ENCODE results near the gene NRG2. TPM values are rescaled to one million over a fixed set of nuclear protein-coding genes. Genes with fewer than 3 reads are reported as not detected.

The NRG2 gene
- total RNA-seq, 2 experiments from 2014 or later: 0.42 TPM; not detected in 1

- no peak for DNase-seq
- CTCF ChIA-PET: interaction anchor here (4.8 kb wide), 1 partner anchor 12 kb away, joined by 42 read pairs; no protein-coding TSS in a partner anchor
- Mint-ChIP-seq H3K27me3 (peaks cover 15% of the 10 kb centered on the region), H3K27ac (no peak overlapping the region), H3K4me3 (no peak overlapping the region), H3K36me3 (no peaks in the 10 kb centered on the region), H3K9me3 (ENCODE audit: low read depth) (no peaks in the 10 kb centered on the region), H3K4me1 (no peaks in the 10 kb centered on the region)
- no peak for ATAC-seq
Observed at GRCh38 chr5:139955616-139956273, 87.4 kb downstream of the NRG2 start.

- Mint-ChIP-seq H3K27me3 (peaks cover 17% of the 10 kb centered on the region), H3K4me3 (no peak overlapping the region), H3K36me3 (no peaks in the 10 kb centered on the region), H3K27ac (no peak overlapping the region), H3K4me1 (no peaks in the 10 kb centered on the region), H3K9me3 (ENCODE audit: low read depth) (no peaks in the 10 kb centered on the region)
- CTCF ChIA-PET: interaction anchor here (4.8 kb wide), 1 partner anchor 13 kb away, joined by 42 read pairs; no protein-coding TSS in a partner anchor
- peak; percentile 16 for ATAC-seq
- no peak for DNase-seq
Observed at GRCh38 chr5:139955053-139955605, 88.0 kb downstream of the NRG2 start.

- CTCF ChIA-PET: interaction anchor here (4.8 kb wide), 1 partner anchor 14 kb away, joined by 42 read pairs; no protein-coding TSS in a partner anchor
- no peaks in the 10 kb centered on the region for H3K4me1 Mint-ChIP-seq
- H3K27ac Mint-ChIP-seq: no peak overlapping the region
- H3K27me3 Mint-ChIP-seq: peaks cover 17% of the 10 kb centered on the region
- no peaks in the 10 kb centered on the region for H3K36me3 Mint-ChIP-seq
- no peaks in the 10 kb centered on the region for H3K9me3 Mint-ChIP-seq (ENCODE audit: low read depth)
- ATAC-seq: no peak
- DNase-seq: no peak
- no peak overlapping the region for H3K4me3 Mint-ChIP-seq
Observed at GRCh38 chr5:139954462-139954861, 88.6 kb downstream of the NRG2 start.

GRCh38 chr5:139954022-139954421 is 89.1 kb downstream of the NRG2 start:
- no peak for ATAC-seq
- Mint-ChIP-seq H3K27me3 (peaks cover 19% of the 10 kb centered on the region), H3K27ac (no peak overlapping the region), H3K36me3 (no peaks in the 10 kb centered on the region), H3K4me1 (no peaks in the 10 kb centered on the region), H3K9me3 (ENCODE audit: low read depth) (no peaks in the 10 kb centered on the region), H3K4me3 (no peak overlapping the region)
- CTCF ChIA-PET: no interaction called here
- no peak for DNase-seq

- Mint-ChIP-seq H3K27ac (no peak overlapping the region), H3K4me1 (no peaks in the 10 kb centered on the region), H3K4me3 (no peak overlapping the region), H3K36me3 (no peaks in the 10 kb centered on the region), H3K9me3 (ENCODE audit: low read depth) (no peaks in the 10 kb centered on the region), H3K27me3 (peaks cover 28% of the 10 kb centered on the region)
- CTCF ChIA-PET: interaction anchor here (2.5 kb wide), 1 partner anchor 16 kb away, joined by 13 read pairs; no protein-coding TSS in a partner anchor
- ATAC-seq: no peak
- no peak for DNase-seq
Observed at GRCh38 chr5:139952574-139952973, 90.5 kb downstream of the NRG2 start.

GRCh38 chr5:139951983-139952382 is 91.1 kb downstream of the NRG2 start:
- ATAC-seq (no peak), DNase-seq (no peak)
- no peaks in the 10 kb centered on the region for H3K36me3 Mint-ChIP-seq
- peaks cover 34% of the 10 kb centered on the region for H3K27me3 Mint-ChIP-seq
- no peak overlapping the region for H3K27ac Mint-ChIP-seq
- no peaks in the 10 kb centered on the region for H3K4me1 Mint-ChIP-seq
- CTCF ChIA-PET: interaction anchor here (2.5 kb wide), 1 partner anchor 17 kb away, joined by 13 read pairs; no protein-coding TSS in a partner anchor
- no peak overlapping the region for H3K4me3 Mint-ChIP-seq
- H3K9me3 Mint-ChIP-seq (ENCODE audit: low read depth): no peaks in the 10 kb centered on the region

- CTCF ChIA-PET: interaction anchor here (2.5 kb wide), 1 partner anchor 17 kb away, joined by 13 read pairs; no protein-coding TSS in a partner anchor
- Mint-ChIP-seq H3K27ac (no peak overlapping the region), H3K4me3 (no peak overlapping the region), H3K36me3 (no peaks in the 10 kb centered on the region), H3K9me3 (ENCODE audit: low read depth) (no peaks in the 10 kb centered on the region), H3K4me1 (no peaks in the 10 kb centered on the region), H3K27me3 (peaks cover 38% of the 10 kb centered on the region)
- no peak for DNase-seq
- ATAC-seq: no peak
Observed at GRCh38 chr5:139951296-139951924, 91.7 kb downstream of the NRG2 start.

GRCh38 chr5:139950436-139950835 is 92.7 kb downstream of the NRG2 start:
- Mint-ChIP-seq H3K9me3 (ENCODE audit: low read depth) (no peaks in the 10 kb centered on the region), H3K4me1 (no peaks in the 10 kb centered on the region), H3K27me3 (peaks cover 44% of the 10 kb centered on the region), H3K4me3 (no peak overlapping the region), H3K36me3 (no peaks in the 10 kb centered on the region), H3K27ac (no peak overlapping the region)
- DNase-seq (no peak), ATAC-seq (no peak)
- CTCF ChIA-PET: interaction anchor here (0.9 kb wide), 2 partner anchors 18 to 175 kb away, joined by 3 read pairs; no protein-coding TSS in a partner anchor

- CTCF ChIA-PET: interaction anchor here (0.9 kb wide), 1 partner anchor 19 kb away, joined by 3 read pairs; no protein-coding TSS in a partner anchor
- ATAC-seq (no peak), DNase-seq (no peak)
- Mint-ChIP-seq H3K9me3 (ENCODE audit: low read depth) (no peaks in the 10 kb centered on the region), H3K27me3 (peaks cover 44% of the 10 kb centered on the region), H3K4me1 (no peaks in the 10 kb centered on the region), H3K4me3 (no peak overlapping the region), H3K27ac (no peak overlapping the region), H3K36me3 (no peaks in the 10 kb centered on the region)
Observed at GRCh38 chr5:139949710-139950109, 93.4 kb downstream of the NRG2 start.

GRCh38 chr5:139947727-139948126 is 95.4 kb downstream of the NRG2 start:
- no peak for DNase-seq
- CTCF ChIA-PET: no interaction called here

GRCh38 chr5:139946440-139946839 is 96.7 kb downstream of the NRG2 start:
- H3K4me3 Mint-ChIP-seq: no peak overlapping the region
- H3K27me3 Mint-ChIP-seq: peaks cover 58% of the 10 kb centered on the region
- CTCF ChIA-PET: interaction anchor here (1.1 kb wide), 1 partner anchor 22 kb away, joined by 6 read pairs; no protein-coding TSS in a partner anchor
- no peak overlapping the region for H3K27ac Mint-ChIP-seq
- DNase-seq: no peak
- no peaks in the 10 kb centered on the region for H3K36me3 Mint-ChIP-seq
- no peaks in the 10 kb centered on the region for H3K4me1 Mint-ChIP-seq
- ATAC-seq: no peak
- peaks cover 2% of the 10 kb centered on the region for H3K9me3 Mint-ChIP-seq (ENCODE audit: low read depth)

More at GRCh38 chr5:139947727-139948126, 95.4 kb downstream of the NRG2 start:
- Mint-ChIP-seq H3K27ac (no peak overlapping the region), H3K4me3 (no peak overlapping the region), H3K9me3 (ENCODE audit: low read depth) (no peaks in the 10 kb centered on the region), H3K4me1 (no peaks in the 10 kb centered on the region), H3K27me3 (peaks cover 49% of the 10 kb centered on the region), H3K36me3 (no peaks in the 10 kb centered on the region)
- no peak for ATAC-seq

- CTCF ChIA-PET: interaction anchor here (1.1 kb wide), 1 partner anchor 23 kb away, joined by 6 read pairs; no protein-coding TSS in a partner anchor
Observed at GRCh38 chr5:139946006-139946405, 97.1 kb downstream of the NRG2 start.

GRCh38 chr5:139942243-139942642 is 100.9 kb downstream of the NRG2 start:
- Mint-ChIP-seq H3K27me3 (peaks cover 69% of the 10 kb centered on the region), H3K36me3 (no peaks in the 10 kb centered on the region), H3K4me1 (no peaks in the 10 kb centered on the region), H3K9me3 (ENCODE audit: low read depth) (peaks cover 2% of the 10 kb centered on the region), H3K27ac (no peak overlapping the region), H3K4me3 (no peak overlapping the region)
- no peak for ATAC-seq
- no peak for DNase-seq
- CTCF ChIA-PET: interaction anchor here (0.9 to 1.5 kb wide), 3 partner anchors 25 to 167 kb away, joined by 3 to 4 read pairs (median 3); no protein-coding TSS in a partner anchor

More at GRCh38 chr5:139946006-139946405, 97.1 kb downstream of the NRG2 start:
- Mint-ChIP-seq H3K36me3 (no peaks in the 10 kb centered on the region), H3K27me3 (peaks cover 61% of the 10 kb centered on the region), H3K4me1 (no peaks in the 10 kb centered on the region), H3K27ac (no peak overlapping the region), H3K4me3 (no peak overlapping the region), H3K9me3 (ENCODE audit: low read depth) (peaks cover 2% of the 10 kb centered on the region)
- DNase-seq (no peak), ATAC-seq (no peak)

Data from activated CD8-positive, alpha-beta memory T cell treated with anti-CD3 and anti-CD28 coated beads, Interleukin-2, amount 10 ng/mL, durations not matched to agents 7 days and 5 days (primary cell).